ENCODE measurements around the gene MMEL1. TPM values are rescaled to one million over a fixed set of nuclear protein-coding genes. Genes with fewer than 3 reads are reported as not detected.
"Not testable (repeated sequence)": the region's sequence is repeated elsewhere in the genome, so short reads cannot be mapped to it uniquely, and the experiment has no call there.

Gene MMEL1
- polyA plus RNA-seq, 1 donor from 2014 or later: 5.8 TPM

DNA sequence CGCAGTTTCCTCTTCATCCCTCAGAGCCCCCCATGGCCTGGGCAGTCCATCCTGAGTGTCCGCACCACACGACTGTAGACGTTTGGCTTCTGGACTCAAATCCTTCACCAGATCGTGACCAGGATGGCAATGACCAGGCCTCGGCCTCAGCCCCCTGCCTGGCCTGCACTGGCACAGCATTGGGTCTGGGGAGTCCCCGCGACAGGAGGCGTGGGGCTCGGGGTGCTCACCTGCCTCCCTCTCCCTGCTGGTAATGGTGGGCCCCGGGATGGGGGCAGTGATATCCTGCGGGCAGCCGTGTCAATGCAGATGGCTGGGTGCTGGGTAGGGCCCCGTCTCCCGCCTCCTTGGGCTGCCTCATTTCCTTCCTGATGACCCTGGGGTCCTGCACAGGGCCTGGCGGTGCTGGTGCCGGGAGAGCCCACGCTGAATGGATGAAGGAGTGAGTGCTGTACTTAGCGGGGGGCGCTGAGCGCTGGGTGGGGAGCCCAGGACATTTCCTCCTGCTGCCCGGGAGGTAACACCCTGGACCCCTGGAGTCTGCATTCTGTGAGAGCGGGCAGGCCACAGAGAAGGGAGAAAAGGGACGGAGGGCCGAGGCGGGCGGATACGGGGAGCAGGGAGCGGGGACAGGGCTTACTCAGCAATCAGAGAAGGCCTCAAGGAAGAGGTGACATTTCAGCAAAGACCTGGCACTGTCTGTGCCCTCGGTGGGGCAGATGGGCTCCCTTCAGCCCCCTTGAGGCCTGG, 78.8 kb downstream of the MMEL1 start:
- no peaks in the 10 kb centered on the region for H3K36me3 Mint-ChIP-seq
- H3K27ac Mint-ChIP-seq: peak overlapping the region in 1 of 3 donors; percentile 97
- H3K27me3 Mint-ChIP-seq: no peaks in the 10 kb centered on the region
- no peaks in the 10 kb centered on the region for H3K9me3 Mint-ChIP-seq
- H3K4me3 Mint-ChIP-seq: peak overlapping the region in 3 of 4 donors; percentile 52 to 98 (median 95)
- peaks cover 13 to 29% (median 24%) of the 10 kb centered on the region in 3 donors for H3K4me1 Mint-ChIP-seq

DNA sequence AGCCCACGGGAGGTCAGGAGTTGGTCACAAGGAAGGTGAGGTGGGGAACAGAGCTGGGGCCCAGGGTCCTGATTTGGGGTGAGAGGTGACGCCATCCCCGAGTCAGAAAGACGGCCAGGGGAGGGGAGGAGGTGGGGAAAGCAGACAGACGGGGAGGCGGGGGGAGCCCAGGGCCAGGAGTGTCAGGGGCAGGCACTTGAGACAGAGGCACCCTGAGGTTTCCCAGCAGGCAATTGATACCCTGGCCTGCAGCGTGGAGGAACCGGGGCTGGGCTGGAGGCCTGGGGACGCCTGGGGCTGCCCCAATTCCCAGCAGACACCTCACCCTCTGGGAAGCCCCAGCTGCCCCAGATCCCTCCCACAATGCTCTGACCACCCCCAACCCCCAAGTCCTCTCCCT, 79.7 kb downstream of the MMEL1 start:
- H3K27ac Mint-ChIP-seq, H3K36me3 Mint-ChIP-seq, H3K9me3 Mint-ChIP-seq, H3K27me3 Mint-ChIP-seq, H3K4me3 Mint-ChIP-seq: not testable (repeated sequence)
- peaks cover 20 to 29% (median 24%) of the 10 kb centered on the region in 3 donors for H3K4me1 Mint-ChIP-seq

DNA sequence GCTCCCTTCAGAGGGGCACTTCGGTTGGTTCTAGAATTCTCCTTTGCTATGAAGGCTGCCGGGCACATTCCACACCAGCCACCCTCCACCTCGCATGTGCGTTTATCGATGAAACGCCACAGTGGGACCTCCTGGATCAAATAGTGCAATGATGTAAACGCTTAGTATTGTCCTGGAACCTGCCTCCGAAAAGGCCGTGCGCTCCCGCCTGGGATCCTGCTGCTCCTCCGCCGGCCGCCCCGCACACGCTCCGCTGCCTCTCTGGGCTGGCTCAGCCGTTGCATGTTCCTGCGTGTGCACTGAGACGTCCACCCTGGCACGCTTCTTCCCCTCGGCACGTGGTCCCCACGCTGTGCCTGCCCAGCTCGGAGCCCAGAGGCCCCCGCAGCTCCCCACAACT, 80.6 kb downstream of the MMEL1 start:
- Mint-ChIP-seq H3K27me3 (no peaks in the 10 kb centered on the region), H3K27ac (no peak overlapping the region), H3K9me3 (no peaks in the 10 kb centered on the region), H3K4me1 (peaks cover 18 to 28% (median 25%) of the 10 kb centered on the region in 3 donors), H3K4me3 (peak overlapping the region in 1 of 4 donors; percentile 14), H3K36me3 (no peaks in the 10 kb centered on the region)

DNA sequence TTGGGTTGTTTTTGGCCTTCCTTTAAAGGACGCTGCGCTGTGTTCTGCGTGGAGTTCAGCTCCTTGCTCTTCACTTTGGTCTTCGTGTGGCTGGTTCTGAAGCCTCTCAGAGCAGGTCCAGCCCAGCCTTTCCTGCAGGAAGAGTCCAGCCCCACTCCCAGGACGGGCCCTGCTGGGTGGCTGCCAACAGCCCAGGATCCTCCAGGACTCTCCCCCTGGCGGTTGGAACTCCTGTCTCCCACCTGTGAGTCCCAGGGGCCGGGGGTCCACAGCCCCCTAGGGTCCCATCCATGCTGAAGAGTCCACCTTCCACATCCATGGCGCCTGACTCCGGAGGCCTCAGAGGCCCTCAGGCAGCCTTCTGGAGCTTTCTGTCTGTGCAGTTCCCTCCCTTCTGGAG, 81.3 kb downstream of the MMEL1 start:
- H3K27ac Mint-ChIP-seq: peak overlapping the region; percentile 63 to 98 (median 87)
- not testable (repeated sequence) for H3K9me3 Mint-ChIP-seq, H3K36me3 Mint-ChIP-seq, H3K27me3 Mint-ChIP-seq
- peaks cover 18 to 27% (median 24%) of the 10 kb centered on the region in 3 donors for H3K4me1 Mint-ChIP-seq
- H3K4me3 Mint-ChIP-seq: peak overlapping the region in 1 of 4 donors; percentile 94

DNA sequence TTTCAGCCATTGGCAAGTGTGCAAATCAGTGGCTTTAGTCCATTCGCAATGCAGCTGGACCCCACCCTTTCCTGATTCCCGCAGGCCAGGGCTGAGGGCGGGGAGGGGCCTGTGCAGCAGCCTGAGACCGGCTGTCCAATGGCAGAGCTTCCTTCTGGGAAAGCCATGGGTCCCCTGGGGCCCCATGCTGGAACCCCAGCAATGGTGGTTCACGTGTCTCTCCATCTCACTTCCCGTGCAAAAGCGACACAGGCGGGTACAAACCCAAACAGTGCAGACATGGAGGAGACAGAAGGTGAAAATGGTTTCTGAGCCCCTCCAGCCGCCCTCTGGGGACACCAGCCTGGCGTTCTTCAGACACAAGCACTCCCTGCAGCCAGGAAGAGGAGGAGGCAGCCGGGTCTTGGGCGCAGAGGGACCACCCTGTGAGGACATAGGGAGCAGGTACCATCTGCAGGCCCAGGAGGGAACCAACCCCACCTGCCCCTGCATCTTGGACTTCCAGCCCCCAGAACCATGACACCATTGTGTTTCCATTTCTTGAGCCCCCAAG, 82.4 kb downstream of the MMEL1 start:
- Mint-ChIP-seq H3K4me3 (peak overlapping the region in 3 of 4 donors; percentile 51 to 94 (median 94)), H3K4me1 (peaks cover 12 to 21% (median 15%) of the 10 kb centered on the region in 3 donors), H3K27ac (peak overlapping the region; percentile 77 to 99 (median 98))
- H3K27me3 Mint-ChIP-seq, H3K36me3 Mint-ChIP-seq, H3K9me3 Mint-ChIP-seq: not testable (repeated sequence)

DNA sequence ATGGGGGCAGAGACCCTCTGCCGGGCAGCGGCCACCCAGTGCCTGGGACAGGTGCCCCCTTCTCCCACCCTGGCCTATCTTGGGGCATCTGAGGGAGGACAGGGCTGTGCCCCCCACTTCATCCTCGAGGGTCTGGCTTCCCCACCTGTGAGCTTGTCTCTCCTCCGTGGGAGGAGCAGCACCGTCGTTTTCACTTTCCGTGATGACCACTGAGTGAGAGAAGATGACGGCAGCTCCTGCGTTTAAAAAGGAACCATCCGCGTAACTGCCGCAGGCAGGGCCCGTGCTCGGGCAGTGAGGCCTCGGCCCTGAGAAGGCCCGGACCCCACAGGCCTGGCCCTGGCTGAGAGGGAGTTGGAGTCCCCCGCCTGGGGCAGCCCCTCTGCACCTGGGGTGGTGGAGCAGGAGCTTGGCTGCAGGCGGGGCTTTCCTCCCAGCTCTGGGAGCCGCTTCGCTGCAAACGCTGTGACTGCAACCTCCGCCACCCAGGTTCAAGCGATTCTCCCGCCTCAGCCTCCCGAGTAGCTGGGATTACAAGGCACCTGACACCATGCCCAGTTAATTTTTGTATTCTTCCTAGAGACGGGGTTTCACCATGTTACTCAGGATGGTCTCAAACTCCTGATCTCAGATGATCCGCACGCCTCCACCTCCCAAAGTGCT, 83.3 kb downstream of the MMEL1 start:
- Mint-ChIP-seq H3K4me3 (peak overlapping the region; percentile 88 to 98 (median 94)), H3K27ac (peak overlapping the region; percentile 98 to 99 (median 99)), H3K4me1 (peaks cover 8 to 14% (median 12%) of the 10 kb centered on the region in 3 donors)
- H3K27me3 Mint-ChIP-seq, H3K36me3 Mint-ChIP-seq, H3K9me3 Mint-ChIP-seq: not testable (repeated sequence)

DNA sequence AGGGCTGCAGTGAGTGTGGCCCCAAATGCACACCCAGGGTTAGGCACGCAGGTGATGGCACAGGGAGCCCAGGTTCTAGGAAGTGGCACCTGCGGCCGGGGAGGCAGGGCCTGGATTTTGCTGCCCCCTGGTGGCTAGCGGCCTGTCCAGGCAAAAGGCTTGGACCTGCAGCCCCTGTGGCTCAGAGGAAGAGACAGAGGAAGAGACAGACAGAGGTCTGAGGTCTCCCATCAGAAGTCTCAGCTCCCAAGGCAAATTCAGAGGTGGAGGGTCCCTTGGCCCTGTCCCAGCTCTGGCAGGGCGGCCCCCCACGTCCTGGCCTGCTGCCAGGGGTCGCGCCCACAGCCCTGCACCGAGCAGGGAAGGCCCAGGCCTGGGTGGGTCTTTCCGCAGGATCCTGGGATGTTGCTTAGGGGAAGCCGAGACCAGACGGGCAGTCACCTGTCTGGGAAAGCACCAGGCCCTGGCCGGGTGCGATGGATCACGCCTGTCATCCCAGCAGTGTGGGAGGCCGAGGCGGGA, 84.7 kb downstream of the MMEL1 start:
- Mint-ChIP-seq H3K27ac (peak overlapping the region; percentile 98 to 99 (median 99)), H3K4me3 (peak overlapping the region; percentile 88 to 98 (median 94)), H3K4me1 (peaks cover 8 to 14% (median 12%) of the 10 kb centered on the region in 3 donors), H3K36me3 (no peaks in the 10 kb centered on the region), H3K9me3 (no peaks in the 10 kb centered on the region), H3K27me3 (no peaks in the 10 kb centered on the region)

DNA sequence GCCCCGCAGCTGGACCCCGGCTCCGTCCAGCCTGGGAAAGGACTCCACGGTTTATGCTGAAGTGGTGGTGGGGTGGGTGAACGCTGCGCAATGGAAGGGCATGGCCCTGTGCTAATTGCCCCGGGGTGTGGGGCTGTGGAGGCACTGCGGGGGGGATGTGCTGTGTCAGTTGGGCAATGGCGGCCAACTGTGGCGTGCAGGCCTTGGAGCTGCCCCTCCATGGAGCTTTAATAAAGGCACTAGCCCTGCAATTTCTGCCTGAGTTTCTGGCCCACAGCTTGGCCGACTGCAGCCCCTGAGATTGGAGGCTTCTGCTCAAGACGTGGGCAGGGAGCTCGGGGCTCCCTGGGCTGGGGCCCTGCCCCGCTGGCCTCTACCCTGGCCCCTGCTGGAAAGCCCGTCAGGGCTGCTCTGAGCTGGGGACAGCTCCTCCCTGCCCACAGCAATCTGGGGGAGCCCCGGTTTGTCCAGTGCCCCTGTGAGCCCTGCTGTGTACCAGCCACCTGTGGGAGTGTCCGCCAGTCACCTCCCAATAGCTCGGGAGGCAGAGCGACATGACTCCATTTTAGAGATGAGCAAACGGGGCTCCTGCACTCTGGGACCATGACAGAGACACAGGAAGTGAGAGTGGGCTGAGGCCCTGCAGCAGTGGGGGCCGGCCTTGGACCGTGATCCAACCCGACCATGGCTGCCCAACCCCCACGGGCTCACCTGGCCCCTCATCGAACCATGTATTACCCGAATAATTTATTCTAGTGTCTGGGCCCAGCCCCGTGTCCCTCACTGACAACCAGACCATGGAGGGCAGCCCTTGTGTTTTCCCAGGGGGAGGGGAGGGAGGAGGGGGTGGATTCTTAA, 85.4 kb downstream of the MMEL1 start:
- Mint-ChIP-seq H3K9me3 (no peaks in the 10 kb centered on the region), H3K4me3 (peak overlapping the region; percentile 88 to 98 (median 94)), H3K36me3 (no peaks in the 10 kb centered on the region), H3K27ac (peak overlapping the region; percentile 98 to 99 (median 99)), H3K27me3 (no peaks in the 10 kb centered on the region), H3K4me1 (peaks cover 8 to 14% (median 12%) of the 10 kb centered on the region in 3 donors)

DNA sequence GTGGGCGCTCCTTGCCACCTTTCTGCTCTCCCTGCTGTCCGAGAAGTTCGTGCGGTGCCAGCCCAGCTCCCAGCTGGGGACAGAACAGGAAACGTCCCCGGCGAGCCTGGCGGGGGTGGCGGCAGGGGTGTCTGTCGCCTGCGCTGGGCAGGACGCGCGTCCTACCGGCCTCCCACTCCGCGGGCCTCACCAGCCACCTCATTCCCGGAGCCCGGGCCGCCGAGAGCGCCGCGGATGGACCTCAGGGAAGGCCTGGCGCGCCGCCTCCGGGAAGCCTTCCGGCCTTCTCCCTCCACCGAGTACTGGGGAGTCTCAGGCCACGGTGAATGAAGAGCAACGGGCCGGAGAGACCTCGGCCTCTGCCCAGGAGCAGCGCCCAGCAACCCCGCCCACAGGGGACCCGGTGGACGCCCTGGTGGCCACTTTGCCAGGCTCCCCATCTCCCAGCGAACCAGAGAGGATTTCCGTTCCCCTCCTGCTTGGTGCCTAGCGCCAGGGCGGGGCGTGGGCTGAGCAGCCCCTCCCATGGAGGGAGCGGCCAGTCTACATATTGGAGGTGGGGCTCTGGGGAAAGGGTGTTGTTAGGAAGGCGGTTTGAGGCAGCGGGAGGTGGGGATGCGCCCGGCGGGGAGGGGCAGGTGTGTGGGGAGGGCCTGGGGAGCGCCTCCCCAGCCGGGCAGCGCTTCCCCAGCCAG, 86.2 kb downstream of the MMEL1 start:
- Mint-ChIP-seq H3K4me3 (peak overlapping the region; percentile 88 to 98 (median 94)), H3K27ac (peak overlapping the region; percentile 98 to 99 (median 99)), H3K36me3 (no peaks in the 10 kb centered on the region), H3K4me1 (peaks cover 8 to 14% (median 12%) of the 10 kb centered on the region in 3 donors), H3K27me3 (peaks cover 3% of the 10 kb centered on the region), H3K9me3 (no peaks in the 10 kb centered on the region)

DNA sequence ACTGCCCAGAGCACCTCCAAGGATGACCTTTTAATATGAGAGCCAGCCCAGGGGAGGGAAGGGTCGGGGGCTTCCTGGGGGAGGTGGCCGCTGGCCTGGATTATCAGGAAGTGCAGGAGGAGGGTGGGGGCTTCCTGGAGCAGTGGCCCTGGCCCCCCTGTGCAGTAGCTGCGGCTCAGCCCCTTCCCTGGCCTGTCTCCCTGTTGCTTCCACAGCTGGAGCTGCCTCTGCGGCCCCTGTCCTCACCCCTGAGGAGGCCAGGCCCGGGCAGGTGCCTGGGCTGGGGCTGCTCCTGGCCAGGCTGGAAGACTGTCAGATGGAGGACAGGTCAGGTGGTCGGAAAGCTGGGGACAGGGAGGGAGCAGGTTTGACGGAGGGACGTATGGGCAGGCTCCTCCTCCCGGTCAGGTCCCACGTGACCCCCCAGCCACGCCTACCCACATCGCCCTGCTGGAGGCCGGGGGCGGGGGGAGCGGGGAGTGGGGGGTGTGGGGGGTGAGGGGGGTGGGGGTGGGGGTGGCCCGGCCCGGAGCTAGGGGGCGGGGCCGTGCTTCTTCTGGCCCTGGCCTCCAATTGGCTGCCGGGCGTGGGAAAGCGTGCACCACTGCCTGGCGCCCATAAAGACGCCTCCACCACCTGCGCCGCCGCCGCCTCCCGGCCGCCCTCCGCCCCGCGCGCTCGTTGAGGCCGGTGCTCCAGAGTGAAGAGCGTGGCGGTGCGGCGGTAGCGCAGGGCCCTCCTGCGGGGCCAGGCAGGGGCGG, 86.9 kb downstream of the MMEL1 start:
- H3K27ac Mint-ChIP-seq: peak overlapping the region; percentile 98 to 99 (median 99)
- H3K4me1 Mint-ChIP-seq: peaks cover 8 to 12% (median 10%) of the 10 kb centered on the region in 3 donors
- H3K27me3 Mint-ChIP-seq: peaks cover 6% of the 10 kb centered on the region
- H3K4me3 Mint-ChIP-seq: peak overlapping the region; percentile 88 to 98 (median 94)
- no peaks in the 10 kb centered on the region for H3K9me3 Mint-ChIP-seq
- no peaks in the 10 kb centered on the region for H3K36me3 Mint-ChIP-seq

DNA sequence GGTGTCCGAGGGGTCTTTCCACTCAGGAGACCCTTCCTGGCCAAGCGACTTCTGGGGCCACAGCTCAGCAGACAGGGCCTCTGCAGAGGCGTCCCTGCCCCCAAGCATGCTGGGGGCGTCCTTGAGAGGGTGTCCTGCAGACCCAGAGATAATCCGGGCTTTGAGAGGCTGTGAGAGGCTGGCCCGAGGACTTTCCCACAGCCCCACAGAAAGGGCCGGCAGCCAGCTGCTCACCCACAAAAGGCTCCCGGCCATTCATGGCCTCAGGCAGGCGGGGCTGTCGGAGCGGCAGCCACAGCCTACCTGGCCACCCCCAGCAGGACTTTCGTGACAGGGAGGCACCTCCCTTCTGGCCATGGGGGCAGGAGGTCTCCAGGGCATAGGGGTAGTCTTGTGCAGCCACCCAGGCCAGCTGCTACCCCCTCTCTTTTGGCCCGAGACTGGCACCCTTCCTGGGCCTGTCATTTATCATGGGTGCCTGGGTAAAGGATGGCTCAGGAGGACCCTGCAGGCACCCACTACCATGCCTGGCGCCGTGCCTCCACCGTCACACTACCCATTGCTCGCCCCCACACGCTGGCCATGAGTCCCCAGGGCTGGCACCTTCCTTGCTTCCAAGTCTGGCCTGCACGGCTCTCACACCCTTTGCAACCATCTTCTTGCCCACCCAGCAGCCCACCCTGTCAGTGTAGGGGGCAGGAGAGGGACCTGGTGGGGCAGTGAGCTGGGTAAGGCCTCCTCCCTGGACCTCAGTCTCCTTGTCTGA, 87.8 kb downstream of the MMEL1 start:
- Mint-ChIP-seq H3K4me3 (peak overlapping the region in 3 of 4 donors; percentile 45 to 57 (median 57)), H3K27ac (peak overlapping the region in 1 of 3 donors; percentile 98), H3K4me1 (peaks cover 2 to 12% (median 4%) of the 10 kb centered on the region in 3 donors), H3K36me3 (no peaks in the 10 kb centered on the region), H3K27me3 (peaks cover 6% of the 10 kb centered on the region), H3K9me3 (no peaks in the 10 kb centered on the region)

DNA sequence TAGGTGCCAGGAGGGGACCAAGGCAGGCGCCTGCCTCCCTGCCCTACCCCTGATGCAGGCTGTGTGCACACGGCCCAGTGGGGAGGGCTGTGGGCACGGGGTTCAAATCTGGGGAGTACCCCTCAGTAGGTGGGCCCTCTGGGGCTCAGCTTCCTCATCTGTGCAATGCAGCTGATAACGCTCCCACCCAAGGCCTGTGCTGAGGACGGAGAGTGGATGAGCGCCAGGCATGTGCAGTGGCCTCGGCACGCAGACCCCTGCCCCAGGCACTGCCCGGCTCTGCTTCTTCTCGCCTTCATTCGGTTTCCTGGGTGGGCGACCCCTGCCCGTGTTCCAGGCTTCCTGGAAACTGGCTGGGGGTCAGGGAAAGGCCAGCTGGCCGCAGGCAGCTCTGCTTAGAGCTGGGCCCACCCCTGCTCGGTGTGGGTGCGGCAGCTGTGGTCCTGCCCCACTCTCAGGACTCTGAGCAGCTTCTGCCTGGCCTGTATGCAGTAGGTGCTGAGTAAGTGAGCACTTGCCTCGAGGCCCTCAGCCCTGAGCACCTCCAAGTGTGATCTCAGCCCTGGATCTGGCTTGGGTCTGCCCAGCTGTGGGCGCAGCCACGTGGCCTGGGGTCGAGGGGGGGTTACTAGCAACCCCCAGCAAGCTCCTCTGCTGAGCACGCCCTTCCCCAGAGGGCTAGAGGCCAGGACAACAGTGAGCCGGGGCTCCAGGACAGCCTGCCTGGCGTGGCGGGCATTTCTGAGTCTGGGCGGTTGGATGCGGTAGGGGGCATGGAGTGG, 88.5 kb downstream of the MMEL1 start:
- H3K27me3 Mint-ChIP-seq: peaks cover 6% of the 10 kb centered on the region
- H3K4me3 Mint-ChIP-seq: peak overlapping the region in 2 of 4 donors; percentile 23 to 57
- H3K36me3 Mint-ChIP-seq: no peaks in the 10 kb centered on the region
- H3K9me3 Mint-ChIP-seq: no peaks in the 10 kb centered on the region
- peak overlapping the region in 1 of 3 donors; percentile 98 for H3K27ac Mint-ChIP-seq
- H3K4me1 Mint-ChIP-seq: peaks cover 0 to 12% (median 2%) of the 10 kb centered on the region in 3 donors

All from IgD-negative memory B cell (primary cell).